Measurements from ENCODE around the gene SPTBN4.
A peak's percentile ranks its signal among the peaks of the same experiment; 100 is the strongest.

Gene SPTBN4

GRCh38 chr19:40420766-40421765 is 45.7 kb upstream of the SPTBN4 start (continued):
- TF ChIP-seq PBX3 (CRISPR knock-in tag; IDR thresholded peaks at IDR 0.05): 0 out of 2 replicates have a peak, but pooled peaks have one; percentile 67
- TF ChIP-seq ZNF280C (tag by site-specific recombination; IDR thresholded peaks at IDR 0.05): no peak
- no peak for TF ChIP-seq ZNF174 (tag by site-specific recombination; IDR thresholded peaks at IDR 0.05)
- TF ChIP-seq ZNF610 (tag by site-specific recombination; IDR thresholded peaks at IDR 0.05; ENCODE audit: borderline replicate concordance): peak; percentile 81
- no peak for TF ChIP-seq ZNF362 (tag by site-specific recombination; IDR thresholded peaks at IDR 0.05)
- no peak for TF ChIP-seq ZNF202 (tag by site-specific recombination; IDR thresholded peaks at IDR 0.05; ENCODE audit: borderline replicate concordance)
- TF ChIP-seq, protein P1, sequence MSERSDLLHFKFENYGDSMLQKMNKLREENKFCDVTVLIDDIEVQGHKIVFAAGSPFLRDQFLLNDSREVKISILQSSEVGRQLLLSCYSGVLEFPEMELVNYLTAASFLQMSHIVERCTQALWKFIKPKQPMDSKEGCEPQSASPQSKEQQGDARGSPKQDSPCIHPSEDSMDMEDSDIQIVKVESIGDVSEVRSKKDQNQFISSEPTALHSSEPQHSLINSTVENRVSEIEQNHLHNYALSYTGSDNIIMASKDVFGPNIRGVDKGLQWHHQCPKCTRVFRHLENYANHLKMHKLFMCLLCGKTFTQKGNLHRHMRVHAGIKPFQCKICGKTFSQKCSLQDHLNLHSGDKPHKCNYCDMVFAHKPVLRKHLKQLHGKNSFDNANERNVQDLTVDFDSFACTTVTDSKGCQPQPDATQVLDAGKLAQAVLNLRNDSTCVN (tag by site-specific recombination; optimal IDR thresholded peaks at IDR 0.05): peak; percentile 91
- no peak; the same call in 1 of the 2 replicates for TF ChIP-seq ZNF792 (tag by site-specific recombination; IDR thresholded peaks at IDR 0.05)
- TF ChIP-seq ZNF10 (tag by site-specific recombination; IDR thresholded peaks at IDR 0.05): peak; percentile 56; the same call in 1 of the 2 replicates
- TF ChIP-seq ZBTB44 (tag by site-specific recombination; IDR thresholded peaks at IDR 0.05): peak; percentile 57
- peak; percentile 96 for TF ChIP-seq ZIC2 (tag by site-specific recombination; IDR thresholded peaks at IDR 0.05)
- TF ChIP-seq, protein P2, sequence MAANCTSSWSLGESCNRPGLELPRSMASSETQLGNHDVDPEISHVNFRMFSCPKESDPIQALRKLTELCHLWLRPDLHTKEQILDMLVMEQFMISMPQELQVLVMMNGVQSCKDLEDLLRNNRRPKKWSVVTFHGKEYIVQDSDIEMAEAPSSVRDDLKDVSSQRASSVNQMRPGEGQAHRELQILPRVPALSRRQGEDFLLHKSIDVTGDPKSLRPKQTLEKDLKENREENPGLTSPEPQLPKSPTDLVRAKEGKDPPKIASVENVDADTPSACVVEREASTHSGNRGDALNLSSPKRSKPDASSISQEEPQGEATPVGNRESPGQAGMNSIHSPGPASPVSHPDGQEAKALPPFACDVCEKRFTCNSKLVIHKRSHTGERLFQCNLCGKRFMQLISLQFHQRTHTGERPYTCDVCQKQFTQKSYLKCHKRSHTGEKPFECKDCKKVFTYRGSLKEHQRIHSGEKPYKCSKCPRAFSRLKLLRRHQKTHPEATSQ (tag by site-specific recombination; IDR thresholded peaks at IDR 0.05): peak; percentile 73; the same call in 1 of the 2 replicates
- TF ChIP-seq ZNF677 (tag by site-specific recombination; IDR thresholded peaks at IDR 0.05): no peak
- peak; percentile 13; the same call in 1 of the 2 replicates for TF ChIP-seq ZNF146 (tag by site-specific recombination; IDR thresholded peaks at IDR 0.05)
- TF ChIP-seq ZNF223 (tag by site-specific recombination; IDR thresholded peaks at IDR 0.05): peak; percentile 14
- TF ChIP-seq ZNF184 (tag by site-specific recombination; IDR thresholded peaks at IDR 0.05): no peak
- TF ChIP-seq, protein P3, sequence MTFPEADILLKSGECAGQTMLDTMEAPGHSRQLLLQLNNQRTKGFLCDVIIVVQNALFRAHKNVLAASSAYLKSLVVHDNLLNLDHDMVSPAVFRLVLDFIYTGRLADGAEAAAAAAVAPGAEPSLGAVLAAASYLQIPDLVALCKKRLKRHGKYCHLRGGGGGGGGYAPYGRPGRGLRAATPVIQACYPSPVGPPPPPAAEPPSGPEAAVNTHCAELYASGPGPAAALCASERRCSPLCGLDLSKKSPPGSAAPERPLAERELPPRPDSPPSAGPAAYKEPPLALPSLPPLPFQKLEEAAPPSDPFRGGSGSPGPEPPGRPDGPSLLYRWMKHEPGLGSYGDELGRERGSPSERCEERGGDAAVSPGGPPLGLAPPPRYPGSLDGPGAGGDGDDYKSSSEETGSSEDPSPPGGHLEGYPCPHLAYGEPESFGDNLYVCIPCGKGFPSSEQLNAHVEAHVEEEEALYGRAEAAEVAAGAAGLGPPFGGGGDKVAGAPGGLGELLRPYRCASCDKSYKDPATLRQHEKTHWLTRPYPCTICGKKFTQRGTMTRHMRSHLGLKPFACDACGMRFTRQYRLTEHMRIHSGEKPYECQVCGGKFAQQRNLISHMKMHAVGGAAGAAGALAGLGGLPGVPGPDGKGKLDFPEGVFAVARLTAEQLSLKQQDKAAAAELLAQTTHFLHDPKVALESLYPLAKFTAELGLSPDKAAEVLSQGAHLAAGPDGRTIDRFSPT (tag by site-specific recombination; IDR thresholded peaks at IDR 0.05): peak; percentile 99
- TF ChIP-seq ZSCAN4 (tag by site-specific recombination; IDR thresholded peaks at IDR 0.05): peak; percentile 50
- TF ChIP-seq ZNF776 (tag by site-specific recombination; IDR thresholded peaks at IDR 0.05; ENCODE audit: borderline replicate concordance): no peak
- TF ChIP-seq GFI1B (tag by site-specific recombination; IDR thresholded peaks at IDR 0.05): no peak
- no peak for TF ChIP-seq ZNF114 (tag by site-specific recombination; IDR thresholded peaks at IDR 0.05)
- no peak for TF ChIP-seq ZFP41 (tag by site-specific recombination; IDR thresholded peaks at IDR 0.05; ENCODE audit: borderline replicate concordance)
- peak; percentile 100 for TF ChIP-seq ZXDB (tag by site-specific recombination; IDR thresholded peaks at IDR 0.05)
- TF ChIP-seq ZNF221 (tag by site-specific recombination; IDR thresholded peaks at IDR 0.05; ENCODE audit: borderline replicate concordance): 0 out of 2 replicates have a peak, but pooled peaks have one; percentile 86

Measured in HEK293 (cell line).